Umbilical cord (tissue), 2 donors: Measurements from ENCODE around the gene SLC35F3. TPM values are rescaled to one million over a fixed set of nuclear protein-coding genes. Genes with fewer than 3 reads are reported as not detected.

Experiments
- DNase-seq: peaks from one replicate; pipeline ENCODE4 v3.0.0-alpha.2; 2015; ENCODE audit warnings: low spot score
- total RNA-seq: library from RNA; depleted of rRNA; stranded (reverse); fragments of >200 nt; gene quantifications from one replicate; pipeline ENCODE4 v1.2.3, GENCODE V29; 2014; ENCODE audit warnings: low replicate concordance; ENCODE audit not compliant: insufficient read depth

Gene SLC35F3
- total RNA-seq, 1 donor from 2014 or later: 0.24 TPM

GRCh38 chr1:234253732-234254131 lies 349.3 kb downstream of the SLC35F3 start:
- no peak for DNase-seq

GRCh38 chr1:234256359-234256758 lies 351.9 kb downstream of the SLC35F3 start:
- DNase-seq: no peak

DNA sequence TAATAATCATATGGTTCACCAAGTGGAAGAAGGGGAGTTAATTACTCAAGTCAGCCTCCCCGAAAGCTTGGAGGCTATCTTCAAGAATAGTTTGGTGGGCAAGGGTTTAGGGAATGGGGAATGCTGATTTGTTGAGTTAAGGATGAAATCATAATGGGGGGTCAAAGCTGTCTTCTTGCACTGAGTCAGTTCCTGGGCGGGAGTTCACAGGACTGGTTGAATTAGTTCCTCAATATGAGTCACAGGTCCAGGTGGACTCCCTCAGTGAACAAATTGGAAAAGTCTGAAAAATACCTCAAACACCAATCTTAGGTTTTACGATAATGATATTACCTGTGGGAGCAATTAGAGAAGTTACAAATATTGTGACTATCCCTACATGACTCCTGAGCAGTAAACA lies 353.6 kb downstream of the SLC35F3 start:
- DNase-seq: no peak

DNA sequence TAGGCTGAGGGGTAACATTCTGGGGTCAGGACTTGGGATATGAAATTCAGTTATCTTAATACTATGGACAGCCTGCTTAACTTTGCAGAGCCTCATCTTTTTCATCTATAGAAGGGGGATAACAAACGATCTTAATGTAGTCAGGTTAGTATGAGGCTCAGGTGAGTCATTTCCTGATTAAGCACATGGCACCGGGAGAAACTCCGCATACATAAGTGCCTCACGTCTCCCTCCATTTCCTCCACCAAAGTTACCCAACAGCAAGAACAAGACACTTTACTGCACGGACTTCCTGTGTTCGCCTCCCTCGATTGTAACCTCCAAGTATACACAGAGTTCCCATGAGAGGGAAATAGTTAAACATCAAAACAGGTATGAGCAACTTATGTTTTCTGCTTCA lies 356.1 kb downstream of the SLC35F3 start:
- no peak for DNase-seq

GRCh38 chr1:234261545-234261944 lies 357.1 kb downstream of the SLC35F3 start:
- no peak for DNase-seq

GRCh38 chr1:234262007-234262753 lies 357.7 kb downstream of the SLC35F3 start:
- no peak for DNase-seq

DNA sequence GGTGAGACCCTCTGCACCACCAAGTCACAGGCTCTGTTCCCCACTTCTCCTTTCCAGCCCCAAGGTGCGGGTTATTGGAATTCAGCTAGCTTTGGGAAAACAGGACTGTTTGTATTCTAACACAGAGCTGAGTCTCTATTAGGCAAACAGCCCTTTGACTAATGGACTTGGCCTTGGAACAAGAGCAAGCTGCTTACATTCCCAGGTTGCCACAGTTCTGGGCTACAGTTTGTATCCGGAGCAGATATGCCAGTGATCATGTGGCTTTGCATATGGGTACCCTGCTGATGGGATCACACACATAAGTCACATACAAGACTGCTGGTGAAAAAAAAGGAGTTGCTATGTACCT lies 358.3 kb downstream of the SLC35F3 start:
- DNase-seq: no peak

- no peak for DNase-seq
Measured at GRCh38 chr1:234264832-234265231, 360.4 kb downstream of the SLC35F3 start.

DNA sequence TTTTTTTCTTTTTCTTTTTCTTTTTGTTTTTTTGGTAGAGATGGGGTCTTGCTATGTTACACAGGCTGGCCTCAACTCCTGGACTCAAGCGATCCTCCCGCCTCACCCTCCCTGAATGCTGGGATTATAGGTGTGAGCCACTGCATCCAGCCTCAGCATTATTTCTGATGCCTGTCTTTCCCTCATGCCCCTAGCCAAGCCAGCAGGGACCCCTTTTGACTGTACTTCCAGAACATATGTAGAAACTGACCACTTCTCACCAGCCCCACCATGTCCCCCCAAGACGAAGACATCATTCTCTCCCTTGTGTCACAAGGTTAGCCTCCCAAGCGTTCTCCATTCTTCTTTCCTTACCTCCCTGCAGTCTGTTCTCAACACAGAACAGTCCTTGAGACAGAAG lies 360.8 kb downstream of the SLC35F3 start:
- DNase-seq: no peak

DNA sequence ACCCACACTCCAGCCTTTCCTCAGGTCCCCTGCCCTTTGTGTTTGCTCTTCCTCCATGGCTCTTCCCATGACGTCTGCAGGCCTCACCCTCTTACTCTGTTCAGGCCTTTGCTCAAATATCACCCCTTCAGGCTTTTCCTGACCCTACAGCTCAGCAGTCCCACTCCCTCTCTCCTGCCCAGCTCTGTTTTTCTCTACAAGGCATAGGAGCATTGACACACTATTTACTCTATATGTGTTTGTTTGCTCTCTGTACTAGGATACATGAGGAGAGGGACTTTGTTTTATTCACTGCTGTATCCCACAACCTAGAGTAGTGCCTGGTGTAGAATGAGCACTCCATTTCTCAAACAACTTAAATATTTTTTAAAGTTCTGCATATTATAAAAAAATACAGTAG lies 361.4 kb downstream of the SLC35F3 start:
- no peak for DNase-seq

DNA sequence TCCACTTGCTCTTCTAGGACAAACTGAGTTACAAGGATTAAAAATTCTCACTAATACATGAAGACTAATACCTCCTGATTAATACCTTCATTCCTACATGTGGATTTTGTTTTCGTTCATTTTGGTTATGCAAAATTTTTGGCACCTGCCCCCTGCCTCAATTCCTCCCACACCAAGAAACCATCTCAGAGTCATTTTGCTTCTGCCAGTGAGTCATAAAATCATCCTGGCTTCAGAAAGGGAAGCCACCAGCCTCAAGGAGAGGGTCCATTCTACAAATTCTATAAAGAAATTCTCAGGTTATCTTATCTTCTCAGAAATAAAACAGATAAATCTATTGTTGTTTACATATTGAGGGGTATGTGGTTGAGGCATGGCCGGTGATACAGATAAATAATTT lies 365.6 kb downstream of the SLC35F3 start:
- DNase-seq: no peak

GRCh38 chr1:234270581-234271242 lies 366.2 kb downstream of the SLC35F3 start:
- no peak for DNase-seq

- no peak for DNase-seq
Measured at GRCh38 chr1:234271243-234271606, 366.7 kb downstream of the SLC35F3 start.

DNA sequence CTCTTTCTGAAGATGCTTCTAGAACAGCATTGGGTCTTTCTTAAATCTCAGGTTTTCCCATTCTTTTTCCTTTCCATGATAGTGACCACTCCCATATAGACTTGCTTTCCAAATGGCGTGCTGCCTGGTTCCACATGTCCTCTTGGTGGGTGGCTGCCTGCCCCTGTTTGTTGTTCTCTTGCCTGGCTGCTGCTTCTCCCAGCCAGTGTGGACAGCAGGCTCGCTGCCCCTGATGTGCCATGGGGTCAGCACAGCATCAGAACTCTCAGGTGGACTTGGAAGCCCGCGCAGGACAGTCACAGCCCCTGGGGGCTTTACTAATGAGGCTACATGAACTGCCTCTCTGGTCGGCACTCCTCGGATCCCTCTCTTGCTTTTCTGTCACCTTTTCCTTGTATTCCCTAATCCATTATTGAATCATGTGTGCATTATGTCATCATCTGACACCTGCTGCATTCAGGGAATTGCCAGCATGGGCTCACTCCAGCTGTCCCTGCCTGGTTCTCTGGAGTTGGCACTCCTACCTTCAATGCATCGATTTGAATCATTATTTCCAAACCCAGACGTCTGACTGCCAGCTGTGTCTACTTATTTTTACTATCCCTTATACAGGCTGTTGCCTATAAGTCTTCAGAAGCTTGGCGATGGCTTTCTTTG lies 368.3 kb downstream of the SLC35F3 start:
- DNase-seq: no peak

- DNase-seq: no peak
Measured at GRCh38 chr1:234273981-234274380, 369.5 kb downstream of the SLC35F3 start.

GRCh38 chr1:234276151-234276788 lies 371.8 kb downstream of the SLC35F3 start:
- DNase-seq: peak; percentile 52

- DNase-seq: no peak
Measured at GRCh38 chr1:234277161-234277868, 372.8 kb downstream of the SLC35F3 start.

- no peak for DNase-seq
Measured at GRCh38 chr1:234279021-234279420, 374.5 kb downstream of the SLC35F3 start.

DNA sequence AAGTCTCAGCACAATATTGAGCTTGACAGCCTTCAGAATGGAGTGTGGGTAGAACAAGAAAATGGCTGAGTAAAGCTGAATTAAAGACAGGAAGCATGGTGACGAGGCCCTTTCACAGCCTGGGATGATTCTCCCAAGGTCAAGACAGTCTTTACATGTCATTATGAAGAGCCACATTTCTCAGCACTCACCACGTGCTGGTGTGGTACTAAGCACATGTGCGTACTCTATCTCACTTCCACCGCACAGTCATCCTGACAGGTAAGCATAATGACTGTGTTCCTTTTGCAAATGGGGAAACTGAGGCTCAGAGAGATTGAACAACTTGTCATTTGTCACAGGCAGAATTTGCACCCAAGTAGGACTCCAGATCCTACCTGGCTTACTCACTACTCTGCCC lies 376.0 kb downstream of the SLC35F3 start:
- no peak for DNase-seq

DNA sequence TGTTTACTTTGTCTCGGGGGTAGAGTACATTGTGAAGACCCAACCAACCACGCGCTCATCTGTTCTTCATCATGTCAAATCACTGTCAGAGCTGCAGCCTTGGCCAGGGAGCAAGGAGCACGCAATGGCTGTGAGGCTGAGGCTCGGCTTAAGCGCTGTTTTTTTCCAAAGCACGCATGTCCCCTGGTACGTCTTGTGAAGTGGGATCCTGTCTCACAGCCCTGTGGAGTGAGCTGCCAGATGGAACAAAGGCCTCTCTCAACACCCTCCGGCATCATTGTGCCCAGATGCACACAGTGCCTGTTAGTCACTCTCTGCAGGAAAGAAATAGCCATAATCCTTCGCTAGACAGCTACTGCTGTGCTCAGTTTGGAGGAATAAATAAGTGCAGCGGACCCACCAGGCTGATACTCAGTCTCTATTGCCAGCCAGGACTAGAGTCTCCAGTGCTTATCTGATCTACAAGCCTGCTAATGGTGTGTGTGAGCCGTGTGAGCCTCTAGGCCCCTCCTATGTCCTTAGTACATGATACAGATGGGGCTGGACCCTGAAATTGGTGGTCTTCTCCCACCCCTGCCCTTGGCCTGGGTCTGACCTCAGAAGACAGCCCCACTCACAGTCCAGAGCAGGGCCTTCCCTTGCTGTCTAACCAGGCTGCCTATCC lies 377.5 kb downstream of the SLC35F3 start:
- no peak for DNase-seq

- DNase-seq: no peak
Measured at GRCh38 chr1:234286206-234286605, 381.7 kb downstream of the SLC35F3 start.
